Measurements from ENCODE around the gene MBOAT2.

MBOAT2 gene

DNA sequence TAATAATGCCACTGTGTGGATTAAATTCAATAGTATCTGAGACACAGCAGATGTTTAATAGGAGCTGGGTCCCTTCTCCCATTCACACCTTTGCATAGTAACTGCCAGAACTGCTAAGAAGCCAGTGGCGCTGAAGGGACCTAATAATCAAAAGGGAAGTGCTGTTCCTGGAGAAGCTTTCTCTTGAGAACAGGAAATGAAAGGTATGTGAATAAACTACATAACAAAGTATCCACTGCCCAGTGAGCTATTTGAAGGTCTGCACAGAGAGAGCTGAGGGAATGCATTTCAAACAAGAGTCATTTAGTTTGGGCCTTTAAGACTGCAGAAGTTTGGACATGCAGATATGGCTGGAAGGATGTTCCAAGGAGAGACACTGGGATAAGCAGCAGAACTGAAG is 110.0 kb downstream of the MBOAT2 start:
- no peak for DNase-seq

GRCh38 chr2:8892111-8892510 is 111.4 kb downstream of the MBOAT2 start:
- DNase-seq = no peak

GRCh38 chr2:8889978-8890377 is 113.5 kb downstream of the MBOAT2 start:
- DNase-seq = no peak

DNA sequence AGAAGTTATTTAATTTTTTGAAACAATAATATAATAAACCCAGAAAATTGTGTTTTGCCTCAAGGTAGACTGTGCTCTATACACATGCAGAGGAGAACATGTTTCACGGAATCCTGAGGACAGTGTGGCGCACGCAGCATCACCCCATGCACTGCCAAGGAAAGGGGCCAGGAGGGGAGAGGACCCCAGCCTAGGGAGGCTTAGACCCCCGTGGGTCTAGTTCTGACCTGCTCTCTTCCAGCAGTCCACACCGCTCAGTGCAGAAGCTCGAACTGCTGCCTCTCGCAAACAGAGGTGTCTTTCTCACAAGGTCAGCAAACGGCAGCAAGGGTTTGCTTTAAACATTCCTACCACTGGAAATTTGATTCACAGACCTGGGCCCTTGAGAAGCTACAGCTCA is 114.5 kb downstream of the MBOAT2 start:
- no peak for DNase-seq

DNA sequence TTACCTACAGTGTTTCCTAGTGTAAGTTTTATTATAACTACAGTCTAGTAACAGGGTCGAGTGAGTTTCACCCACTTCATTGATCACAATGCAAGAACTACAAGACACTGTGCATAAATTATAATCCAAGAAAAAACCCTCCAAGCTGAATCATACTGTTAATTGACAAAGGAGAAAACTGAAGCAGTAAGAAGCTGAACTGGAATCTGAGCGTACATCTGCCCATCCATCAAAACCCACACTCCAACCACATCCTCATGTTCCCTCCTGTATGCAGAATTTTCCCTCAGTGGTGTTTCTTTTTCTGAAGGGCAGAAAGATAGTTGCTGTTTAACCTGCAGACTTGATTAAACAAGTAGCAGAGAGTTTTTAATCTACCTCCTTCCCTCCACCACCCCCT is 116.6 kb downstream of the MBOAT2 start:
- no peak for DNase-seq

DNA sequence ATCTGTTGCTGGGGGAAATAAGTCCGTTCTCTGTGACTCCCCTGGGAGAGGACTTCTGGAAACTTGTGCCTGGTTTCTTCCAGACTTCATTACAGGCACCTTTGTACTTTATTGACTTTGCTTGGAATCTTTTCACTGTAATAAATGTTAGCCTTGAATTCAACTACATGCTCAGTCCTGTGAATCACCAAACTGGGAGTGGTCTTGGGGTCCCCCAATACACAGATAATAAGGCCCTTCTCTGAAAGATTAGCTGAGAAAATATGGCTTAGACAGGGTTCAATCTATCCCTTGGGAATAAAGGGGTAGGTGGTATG is 117.3 kb downstream of the MBOAT2 start:
- DNase-seq = no peak

DNA sequence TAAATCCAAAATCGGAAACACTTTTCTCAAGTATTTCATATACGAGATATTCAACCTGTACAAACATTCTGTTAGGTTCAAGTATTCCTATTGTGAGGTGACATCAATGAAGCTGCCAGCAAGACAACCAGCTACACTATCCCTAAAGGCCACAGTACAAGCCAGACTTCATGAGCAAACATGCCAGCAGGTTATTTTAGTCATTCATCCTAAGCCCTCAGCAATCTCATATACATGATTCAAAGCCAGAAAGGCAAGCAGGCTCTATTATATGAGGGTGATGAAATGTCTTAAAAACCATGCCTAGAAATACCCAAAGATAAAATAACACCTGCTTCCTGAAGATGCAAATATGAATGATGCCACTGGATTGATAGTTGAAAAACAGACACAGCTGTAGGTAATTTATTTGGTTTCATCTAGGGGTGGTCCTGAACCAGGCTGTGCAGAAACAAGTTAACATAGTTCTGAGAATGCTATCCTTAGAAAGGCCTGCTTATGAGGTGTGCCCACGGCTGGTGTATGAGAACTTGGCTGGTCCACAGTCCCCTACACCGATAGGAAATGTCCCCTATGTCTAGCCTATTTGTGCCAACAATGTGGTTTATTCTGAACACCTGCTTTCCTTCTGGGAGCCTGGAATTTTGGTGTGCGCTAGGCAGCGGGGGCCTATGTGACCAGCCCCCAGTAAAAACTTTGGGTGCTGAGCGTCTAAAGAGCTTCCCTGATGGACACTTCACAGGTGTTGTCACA is 117.9 kb downstream of the MBOAT2 start:
- DNase-seq = no peak

GRCh38 chr2:8884812-8885211 is 118.7 kb downstream of the MBOAT2 start:
- no peak for DNase-seq

- peak in 1 of 14 donors; percentile 9 for DNase-seq
Observed at GRCh38 chr2:8882094-8882493, 121.4 kb downstream of the MBOAT2 start.

GRCh38 chr2:8877894-8878293 is 125.6 kb downstream of the MBOAT2 start:
- no peak for DNase-seq

DNA sequence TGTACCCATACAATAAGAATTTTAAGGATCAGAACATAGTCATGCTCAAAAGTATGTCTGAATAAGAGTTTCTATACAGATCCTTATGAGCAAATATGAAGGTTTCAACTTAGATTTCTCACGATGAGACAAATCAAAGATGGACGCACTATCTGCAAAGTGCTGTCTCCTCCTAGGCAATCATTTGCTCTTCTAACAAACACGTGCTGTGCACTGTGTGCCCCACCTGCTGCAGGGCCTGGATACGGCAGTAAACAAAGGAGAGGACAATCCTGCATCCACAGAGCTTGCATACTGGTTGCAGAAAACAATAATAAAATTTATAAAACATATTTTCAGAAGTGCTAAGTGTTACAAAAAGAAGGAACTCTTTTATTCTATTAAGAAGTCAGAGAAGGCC is 126.2 kb downstream of the MBOAT2 start:
- DNase-seq = no peak

GRCh38 chr2:8876628-8877027 is 126.9 kb downstream of the MBOAT2 start:
- no peak for DNase-seq

DNA sequence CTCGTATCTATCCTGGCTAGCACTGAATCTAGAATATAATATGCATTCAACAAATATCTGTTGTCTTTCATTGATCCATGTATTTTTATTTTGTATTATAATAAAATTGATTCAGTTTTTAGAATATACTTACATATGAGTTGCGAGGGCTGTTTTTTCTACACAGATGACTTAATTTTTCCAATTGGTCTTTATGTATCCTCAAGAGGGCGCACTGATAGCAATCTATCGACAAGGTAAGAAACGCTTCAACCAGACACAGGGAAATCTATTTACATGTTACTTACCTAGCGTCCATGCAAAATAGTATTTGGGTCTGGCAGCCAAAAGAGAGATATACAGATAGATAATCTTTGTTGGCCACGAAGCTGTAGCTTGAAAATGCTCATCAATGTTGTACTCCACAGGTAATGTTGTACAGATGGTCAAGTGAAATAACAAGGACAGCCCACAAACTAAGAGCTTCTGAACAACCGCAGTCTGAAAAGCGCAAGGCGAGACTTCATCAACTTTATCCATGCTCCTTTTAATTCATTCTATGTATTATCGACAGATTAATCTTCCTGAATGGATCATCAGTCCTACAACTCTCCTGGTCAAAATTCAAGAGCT is 130.6 kb downstream of the MBOAT2 start:
- peak in 1 of 14 donors; percentile 13 for DNase-seq

GRCh38 chr2:8870441-8870840 is 133.0 kb downstream of the MBOAT2 start:
- DNase-seq = no peak

DNA sequence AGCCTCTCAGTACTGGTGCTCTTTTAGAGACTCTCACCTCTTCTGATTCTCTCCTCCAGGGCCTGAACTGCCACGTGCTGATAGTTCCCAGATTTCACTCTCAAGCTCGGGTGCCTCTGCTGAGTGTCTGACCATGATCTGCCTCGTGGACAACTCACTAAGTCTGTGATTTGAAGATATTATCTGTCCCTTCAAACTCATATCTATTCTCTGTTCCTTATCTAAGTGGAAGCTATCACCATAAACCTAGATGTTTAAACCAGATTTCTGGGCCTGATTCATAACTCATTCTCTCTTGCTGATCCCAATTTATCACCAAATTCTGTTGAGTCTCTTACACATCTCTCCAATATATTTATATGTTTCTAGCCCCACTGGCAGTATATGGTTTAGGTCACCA is 136.1 kb downstream of the MBOAT2 start:
- no peak for DNase-seq

GRCh38 chr2:8863331-8863953 is 140.0 kb downstream of the MBOAT2 start:
- DNase-seq = no peak

DNA sequence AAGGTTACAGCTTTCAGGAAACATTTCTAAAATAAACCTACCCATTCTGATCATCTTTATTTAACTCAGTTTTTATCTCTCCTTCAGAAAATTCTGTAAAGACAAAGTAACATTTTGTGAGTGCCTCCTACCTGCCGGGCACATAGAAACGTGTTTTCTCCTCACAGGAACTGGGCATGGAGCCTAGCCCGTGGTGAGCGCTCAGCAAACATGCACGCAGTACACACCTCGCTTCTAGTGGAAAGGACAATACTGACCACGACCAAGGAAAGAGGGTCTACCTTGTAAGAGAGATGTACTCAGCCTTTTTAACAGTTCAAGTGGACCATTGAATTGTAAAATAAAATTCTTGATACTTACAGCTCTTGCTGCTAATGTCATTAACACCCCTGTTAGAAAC is 141.3 kb downstream of the MBOAT2 start:
- DNase-seq = no peak

DNA sequence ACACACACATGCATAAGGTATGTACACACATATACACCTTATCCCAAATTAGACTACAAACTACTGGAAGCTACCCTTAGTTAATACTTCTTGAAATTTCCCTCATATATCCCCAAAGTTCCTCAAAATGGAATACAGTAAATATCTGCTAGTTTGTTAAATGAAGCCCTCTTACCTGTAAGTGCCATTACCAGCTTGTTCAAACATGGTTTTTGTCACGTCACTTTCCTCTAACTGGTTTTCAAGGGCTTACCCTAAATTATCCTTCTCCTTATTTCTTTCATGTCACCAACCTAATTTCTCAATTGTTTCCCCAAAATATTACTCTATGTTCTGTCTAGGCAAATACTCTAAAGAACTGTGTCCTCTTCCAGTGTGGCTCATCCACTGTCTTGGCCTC is 141.7 kb downstream of the MBOAT2 start:
- no peak for DNase-seq

GRCh38 chr2:8860239-8860638 is 143.2 kb downstream of the MBOAT2 start:
- no peak for DNase-seq

- no peak for DNase-seq
Observed at GRCh38 chr2:8858910-8859309, 144.6 kb downstream of the MBOAT2 start.

DNA sequence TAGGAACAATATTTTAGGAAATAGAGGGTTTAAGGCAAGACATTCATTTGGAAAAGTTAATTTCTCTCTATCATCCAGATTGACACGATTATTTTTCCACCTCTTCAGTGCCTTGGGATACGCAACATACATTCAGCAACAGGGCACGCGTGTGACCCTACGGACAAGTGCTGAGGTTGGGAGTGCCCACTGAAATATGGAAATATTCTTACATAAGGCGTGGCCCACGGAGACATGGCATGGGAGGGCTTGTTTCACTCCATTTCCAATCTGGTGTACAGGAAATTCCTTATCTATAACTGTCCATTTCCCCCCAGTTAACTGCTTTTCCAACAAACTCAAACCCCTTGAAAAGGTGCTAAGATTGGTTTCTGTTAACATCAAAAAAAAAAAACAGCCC is 145.2 kb downstream of the MBOAT2 start:
- no peak for DNase-seq

- DNase-seq = no peak
Observed at GRCh38 chr2:8857709-8858108, 145.8 kb downstream of the MBOAT2 start.

DNA sequence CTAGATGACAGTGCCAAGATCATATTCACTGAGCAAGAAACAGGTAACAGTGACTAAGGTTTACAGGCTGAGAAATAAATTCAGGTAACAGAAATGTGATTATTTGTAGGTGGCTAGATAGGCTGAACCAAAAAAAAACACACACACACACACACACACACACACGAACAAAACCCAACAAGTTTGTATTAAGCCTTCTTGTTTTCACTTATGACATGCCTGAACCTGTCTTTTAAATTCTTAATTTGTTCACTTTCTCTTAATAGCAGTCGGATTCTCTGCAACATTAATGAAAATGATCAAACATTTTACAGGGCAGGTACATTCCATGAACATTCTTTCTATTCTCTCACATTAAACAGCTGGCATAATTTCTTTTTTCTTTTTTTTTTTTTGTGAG is 147.3 kb downstream of the MBOAT2 start:
- no peak for DNase-seq

DNA sequence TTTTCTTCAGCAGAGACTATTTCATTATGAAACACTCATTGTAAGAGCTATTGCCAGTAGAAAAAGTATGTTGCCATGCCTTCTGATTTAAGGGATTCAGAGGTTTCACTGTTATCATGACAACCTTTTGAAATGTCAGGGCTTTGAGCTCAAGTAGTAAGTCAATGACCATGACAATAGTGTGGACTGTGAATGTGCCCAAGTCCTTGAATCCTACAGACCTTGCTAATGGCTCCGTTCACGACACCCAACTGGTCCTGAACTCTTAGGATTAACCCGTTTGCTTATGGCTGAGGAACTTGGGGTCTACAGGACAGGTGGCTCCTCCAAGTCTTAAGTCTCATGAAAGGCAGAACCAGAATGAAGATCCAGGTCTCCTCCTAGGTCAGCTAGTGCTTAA is 148.5 kb downstream of the MBOAT2 start:
- no peak for DNase-seq

All from C1 segment of cervical spinal cord (tissue), 14 donors.